Lung (tissue), 12 donors: Measurements from ENCODE around the gene SCFD1. TPM values are rescaled to one million over a fixed set of nuclear protein-coding genes. Genes with fewer than 3 reads are reported as not detected.
A peak's percentile ranks its signal among the peaks of the same experiment; 100 is the strongest.
"Not testable (repeated sequence)": the region's sequence is repeated elsewhere in the genome, so short reads cannot be mapped to it uniquely, and the experiment has no call there.

Source experiments
- ATAC-seq: fragments of 200-7000 bp; cut with Tn5 transposase; one replicate; pipeline ENCODE4 v1.9.1; 2020; ENCODE audit warnings: moderate number of reproducible peaks; ENCODE audit not compliant: insufficient read depth, low FRiP score
- DNase-seq, 3 donors: peaks; one replicate each; pipeline ENCODE4 v3.0.0-alpha.2; 2013 to 2017
- H3K27ac ChIP-seq, 2 donors: one replicate each; pipeline ENCODE4 v1.5.1; 2013; ENCODE audit warnings: mild to moderate bottlenecking in 2 of 2, moderate library complexity in 2 of 2, control low read depth in 1 of 2, inconsistent platforms in 1 of 2, low read depth in 1 of 2, low read length in 1 of 2
- H3K27me3 ChIP-seq, 3 donors: one replicate each; pipeline ENCODE4 v1.5.1; 2013; ENCODE audit warnings: low read length in 2 of 3; ENCODE audit not compliant: control insufficient read depth in 3 of 3, insufficient read depth in 3 of 3
- H3K36me3 ChIP-seq, 4 donors: one replicate each; pipeline ENCODE4 v1.5.1; 2013; ENCODE audit warnings: low read length in 4 of 4, mild to moderate bottlenecking in 1 of 4, moderate library complexity in 1 of 4; ENCODE audit not compliant: control insufficient read depth in 4 of 4, insufficient read depth in 4 of 4
- H3K4me1 ChIP-seq, 5 donors: one replicate each; pipeline ENCODE4 v1.5.1; 2013; ENCODE audit warnings: low read length in 5 of 5, mild to moderate bottlenecking in 2 of 5, moderate library complexity in 1 of 5; ENCODE audit not compliant: control insufficient read depth in 5 of 5, insufficient read depth in 5 of 5
- H3K4me3 ChIP-seq: one replicate; pipeline ENCODE4 v1.5.1; 2013; ENCODE audit warnings: mild to moderate bottlenecking, control low read depth, moderate library complexity
- H3K9ac ChIP-seq, 2 donors: one replicate each; pipeline ENCODE4 v1.5.1; 2013; ENCODE audit warnings: low read length in 2 of 2, control low read depth in 1 of 2; ENCODE audit not compliant: insufficient read depth in 1 of 2
- H3K9me3 ChIP-seq, 4 donors: one replicate each; pipeline ENCODE4 v1.5.1; 2013; ENCODE audit warnings: low read length in 3 of 4, mild to moderate bottlenecking in 1 of 4, moderate library complexity in 1 of 4; ENCODE audit not compliant: control insufficient read depth in 4 of 4, insufficient read depth in 3 of 4
- WGBS, 2 donors: extraction: QIAGEN DNeasy Blood & Tissue Kit; methylation state at CpG; one replicate each; pipeline ENCODE4 v1.1.7; 2013; 5-methylcytosine and 5-hydroxymethylcytosine counted together
- polyA plus RNA-seq, 2 donors: library from polyadenylated mRNA; stranded (reverse); fragments of 200-250 nt; gene quantifications; one replicate each; pipeline ENCODE4 v1.2.1, GENCODE V29; 2013
- total RNA-seq, 2 donors: library from RNA; depleted of rRNA in 1 of 2; stranded (reverse); fragments of >200 nt in 1 of 2; gene quantifications; one replicate each; pipeline ENCODE4 v1.2.1, GENCODE V29; 2014 to 2021
- TF ChIP-seq, protein P1 (sequence below): IDR thresholded peaks from 2 replicates; pipeline ENCODE4 v1.5.1; 2012; ENCODE audit warnings: mild to moderate bottlenecking; ENCODE audit errors: control extremely low read depth, extremely low read depth
- donor health status: control.
- donor health status: control.
- donor health status: Bipolar disorder and iron deficiency.
- donor health status: healthy.
- donor health status: DM: yes; HTN: yes; CAD: no.

Gene SCFD1
- total and polyA plus RNA-seq, 4 donors = 36.5 to 232 (median 87.7) TPM

- DNase-seq (no peak), ATAC-seq (no peak)
- no peak overlapping the region for H3K27ac ChIP-seq
- peaks cover 0 to 26% (median 9%) of the 10 kb centered on the region in 4 donors for H3K36me3 ChIP-seq
- H3K4me1 ChIP-seq = no peaks in the 10 kb centered on the region
- H3K27me3 ChIP-seq = no peaks in the 10 kb centered on the region
- H3K9me3 ChIP-seq = no peaks in the 10 kb centered on the region
- TF ChIP-seq, protein P1, sequence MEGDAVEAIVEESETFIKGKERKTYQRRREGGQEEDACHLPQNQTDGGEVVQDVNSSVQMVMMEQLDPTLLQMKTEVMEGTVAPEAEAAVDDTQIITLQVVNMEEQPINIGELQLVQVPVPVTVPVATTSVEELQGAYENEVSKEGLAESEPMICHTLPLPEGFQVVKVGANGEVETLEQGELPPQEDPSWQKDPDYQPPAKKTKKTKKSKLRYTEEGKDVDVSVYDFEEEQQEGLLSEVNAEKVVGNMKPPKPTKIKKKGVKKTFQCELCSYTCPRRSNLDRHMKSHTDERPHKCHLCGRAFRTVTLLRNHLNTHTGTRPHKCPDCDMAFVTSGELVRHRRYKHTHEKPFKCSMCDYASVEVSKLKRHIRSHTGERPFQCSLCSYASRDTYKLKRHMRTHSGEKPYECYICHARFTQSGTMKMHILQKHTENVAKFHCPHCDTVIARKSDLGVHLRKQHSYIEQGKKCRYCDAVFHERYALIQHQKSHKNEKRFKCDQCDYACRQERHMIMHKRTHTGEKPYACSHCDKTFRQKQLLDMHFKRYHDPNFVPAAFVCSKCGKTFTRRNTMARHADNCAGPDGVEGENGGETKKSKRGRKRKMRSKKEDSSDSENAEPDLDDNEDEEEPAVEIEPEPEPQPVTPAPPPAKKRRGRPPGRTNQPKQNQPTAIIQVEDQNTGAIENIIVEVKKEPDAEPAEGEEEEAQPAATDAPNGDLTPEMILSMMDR = no peak
- H3K9ac ChIP-seq = no peak overlapping the region
- H3K4me3 ChIP-seq = no peak overlapping the region
Observed at GRCh38 chr14:30678926-30679431, 56.9 kb downstream of the SCFD1 start.

GRCh38 chr14:30680036-30680435 is 57.9 kb downstream of the SCFD1 start:
- H3K9ac ChIP-seq = no peak overlapping the region
- H3K4me3 ChIP-seq = no peak overlapping the region
- ATAC-seq (no peak), DNase-seq (no peak)
- H3K27ac ChIP-seq = no peak overlapping the region
- H3K27me3 ChIP-seq = no peaks in the 10 kb centered on the region
- TF ChIP-seq, protein P1 = no peak
- H3K9me3 ChIP-seq = no peaks in the 10 kb centered on the region
- H3K36me3 ChIP-seq = peaks cover 0 to 27% (median 9%) of the 10 kb centered on the region in 4 donors
- no peaks in the 10 kb centered on the region for H3K4me1 ChIP-seq

GRCh38 chr14:30680776-30681175 is 58.7 kb downstream of the SCFD1 start:
- H3K9ac ChIP-seq, ATAC-seq, H3K4me1 ChIP-seq, H3K27ac ChIP-seq, H3K4me3 ChIP-seq, H3K27me3 ChIP-seq, DNase-seq, H3K9me3 ChIP-seq: not testable (repeated sequence)
- 97% methylated on average over 5 of the region's 5 CpGs for WGBS, 2 donors
- H3K36me3 ChIP-seq = peaks cover 0 to 22% (median 5%) of the 10 kb centered on the region in 4 donors

GRCh38 chr14:30681752-30682355 is 59.7 kb downstream of the SCFD1 start:
- Histone ChIP-seq H3K27me3 (no peaks in the 10 kb centered on the region), H3K4me1 (no peaks in the 10 kb centered on the region), H3K9ac (no peak overlapping the region), H3K9me3 (no peaks in the 10 kb centered on the region), H3K36me3 (peaks cover 0 to 15% (median 0%) of the 10 kb centered on the region in 4 donors), H3K4me3 (no peak overlapping the region), H3K27ac (no peak overlapping the region)
- ATAC-seq = no peak
- TF ChIP-seq, protein P1 = no peak
- DNase-seq = no peak
- WGBS, 2 donors = 91 to 97% methylated on average over 2 of the region's 2 CpGs

DNA sequence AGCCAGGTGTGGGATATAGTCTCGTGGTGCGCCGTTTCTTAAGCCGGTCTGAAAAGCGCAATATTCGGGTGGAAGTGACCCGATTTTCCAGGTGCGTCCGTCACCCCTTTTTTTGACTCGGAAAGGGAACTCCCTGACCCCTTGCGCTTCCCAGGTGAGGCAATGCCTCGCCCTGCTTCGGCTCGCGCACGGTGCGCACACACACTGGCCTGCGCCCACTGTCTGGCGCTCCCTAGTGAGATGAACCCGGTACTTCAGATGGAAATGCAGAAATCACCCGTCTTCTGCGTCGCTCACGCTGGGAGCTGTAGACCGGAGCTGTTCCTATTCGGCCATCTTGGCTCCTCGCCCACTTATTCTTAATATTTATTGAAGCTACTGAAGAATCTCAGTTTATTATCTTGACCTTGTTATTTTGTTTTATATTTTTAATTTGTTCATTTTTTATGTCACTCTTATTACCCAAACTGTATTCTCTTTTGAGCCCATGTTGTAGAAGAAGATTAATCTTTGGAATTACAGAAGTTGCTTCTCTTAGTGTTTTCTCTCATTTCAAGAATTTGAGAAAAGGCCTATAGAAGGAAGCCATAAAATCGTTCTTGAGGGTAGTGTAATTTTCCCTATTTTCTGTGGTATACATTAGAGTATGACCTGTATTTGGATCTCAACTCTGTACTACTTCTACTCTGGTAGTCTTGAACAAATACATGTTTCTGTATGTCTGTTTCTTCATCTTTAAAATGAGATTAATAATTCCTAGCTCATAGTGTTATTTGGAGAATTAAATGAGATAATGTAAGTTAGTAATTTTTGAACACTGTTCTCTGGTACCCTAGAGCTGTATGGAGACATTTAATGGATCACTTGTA is 68.6 kb downstream of the SCFD1 start:
- not testable (repeated sequence) for H3K9ac ChIP-seq, H3K27ac ChIP-seq, H3K36me3 ChIP-seq, ATAC-seq, H3K4me1 ChIP-seq, H3K4me3 ChIP-seq, H3K9me3 ChIP-seq, H3K27me3 ChIP-seq
- DNase-seq = peak; percentile 20 to 54 (median 37)
- 49 to 63% methylated on average over 15 to 23 of the region's 28 CpGs for WGBS, 2 donors
